HEK293T (cell line): ENCODE results near the gene CCND1.

Experiments used
- BHLHE40 ChIP-seq: fragments of 450-650 bp; IDR thresholded peaks from 2 replicates; pipeline ENCODE4 v1.6.1; 2016; ENCODE audit warnings: mild to moderate bottlenecking, moderate library complexity, borderline replicate concordance
- ELF4 ChIP-seq: fragments of 450-650 bp; IDR thresholded peaks from 2 replicates; pipeline ENCODE4 v1.6.1; 2017; ENCODE audit warnings: antibody characterized with exemption
- FOXA1 ChIP-seq: fragments of 450-650 bp; IDR thresholded peaks from 2 replicates; pipeline ENCODE4 v1.6.1; 2016; ENCODE audit warnings: mild to moderate bottlenecking
- FOXK2 ChIP-seq: fragments of 450-650 bp; IDR thresholded peaks from 2 replicates; pipeline ENCODE4 v1.6.1; 2016; ENCODE audit warnings: mild to moderate bottlenecking
- FOXM1 ChIP-seq: fragments of 450-650 bp; IDR thresholded peaks from 2 replicates; pipeline ENCODE4 v1.6.1; 2017; ENCODE audit warnings: mild to moderate bottlenecking, borderline replicate concordance
- HDGF ChIP-seq: fragments of 450-650 bp; IDR thresholded peaks from 2 replicates; pipeline ENCODE4 v1.6.1; 2017; ENCODE audit warnings: antibody characterized with exemption, borderline replicate concordance
- L3MBTL2 ChIP-seq: fragments of 450-650 bp; conservative IDR thresholded peaks from 2 replicates; pipeline ENCODE4 v1.6.1; 2016; ENCODE audit warnings: mild to moderate bottlenecking
- NFRKB ChIP-seq: fragments of 450-650 bp; IDR thresholded peaks from 2 replicates; pipeline ENCODE4 v1.6.1; 2016; ENCODE audit warnings: mild to moderate bottlenecking, moderate library complexity
- SP1 ChIP-seq: fragments of 450-650 bp; IDR thresholded peaks from 2 replicates; pipeline ENCODE4 v1.6.1; 2017
- SUZ12 ChIP-seq: fragments of 450-650 bp; IDR thresholded peaks from 2 replicates; pipeline ENCODE4 v1.6.1; 2016; ENCODE audit warnings: mild to moderate bottlenecking
- TARDBP ChIP-seq: fragments of 450-650 bp; IDR thresholded peaks from 2 replicates; pipeline ENCODE4 v1.6.1; 2016
- TF ChIP-seq, protein P1 (sequence below): fragments of 450-650 bp; IDR thresholded peaks from 2 replicates; pipeline ENCODE4 v1.6.1; 2016

DNA sequence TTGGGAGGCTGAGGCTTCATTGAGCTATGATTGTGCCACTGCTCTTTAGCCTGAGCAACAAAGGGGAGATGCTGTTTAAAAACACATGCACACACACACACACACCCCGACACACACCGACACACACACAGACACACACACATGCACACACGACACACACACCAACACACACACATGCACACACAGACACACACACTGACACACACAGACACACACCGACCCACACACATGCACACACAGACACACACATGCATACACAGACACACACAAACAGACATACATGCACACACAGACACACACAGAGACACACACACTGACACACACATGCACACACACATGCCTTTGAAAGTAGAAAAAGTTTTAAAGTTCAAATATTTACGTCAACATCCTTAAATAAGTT lies 39.7 kb downstream of the CCND1 start:
- no peak for TF ChIP-seq L3MBTL2
- TF ChIP-seq FOXM1: no peak
- no peak for TF ChIP-seq BHLHE40
- no peak for TF ChIP-seq ELF4
- no peak for TF ChIP-seq FOXA1
- no peak for TF ChIP-seq FOXK2
- no peak for TF ChIP-seq HDGF
- no peak for TF ChIP-seq SUZ12
- TF ChIP-seq TARDBP: no peak
- no peak for TF ChIP-seq SP1
- TF ChIP-seq, protein P1, sequence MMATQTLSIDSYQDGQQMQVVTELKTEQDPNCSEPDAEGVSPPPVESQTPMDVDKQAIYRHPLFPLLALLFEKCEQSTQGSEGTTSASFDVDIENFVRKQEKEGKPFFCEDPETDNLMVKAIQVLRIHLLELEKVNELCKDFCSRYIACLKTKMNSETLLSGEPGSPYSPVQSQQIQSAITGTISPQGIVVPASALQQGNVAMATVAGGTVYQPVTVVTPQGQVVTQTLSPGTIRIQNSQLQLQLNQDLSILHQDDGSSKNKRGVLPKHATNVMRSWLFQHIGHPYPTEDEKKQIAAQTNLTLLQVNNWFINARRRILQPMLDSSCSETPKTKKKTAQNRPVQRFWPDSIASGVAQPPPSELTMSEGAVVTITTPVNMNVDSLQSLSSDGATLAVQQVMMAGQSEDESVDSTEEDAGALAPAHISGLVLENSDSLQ: no peak
- TF ChIP-seq NFRKB: no peak
